ENCODE data around the gene CFAP210. TPM values are rescaled to one million over a fixed set of nuclear protein-coding genes. Genes with fewer than 3 reads are reported as not detected.

Gene CFAP210
- total and polyA plus RNA-seq, 2 experiments from 2014 or later, result 0.30 TPM; not detected in 1

- Histone ChIP-seq H3K4me2 (peak overlapping the region; percentile 74), H2AFZ (no peak overlapping the region), H3K9me3 (ENCODE audit: low read depth) (no peaks in the 10 kb centered on the region), H3K27me3 (no peaks in the 10 kb centered on the region), H3K79me2 (no peaks in the 10 kb centered on the region), H3K36me3 (replicated peaks; ENCODE audit: insufficient read depth, low read depth) (no peaks in the 10 kb centered on the region), H3K27ac (peak overlapping the region; percentile 8), H3K4me3 (no peak overlapping the region), H3K4me1 (ENCODE audit: insufficient read depth) (peaks cover 29% of the 10 kb centered on the region), H4K20me1 (ENCODE audit: insufficient read depth, poor library complexity, severe bottlenecking) (no peaks in the 10 kb centered on the region), H3K9me2 (replicated peaks; ENCODE audit: insufficient read depth) (no peaks in the 10 kb centered on the region)
- WGBS (ENCODE audit: low lambda C conversion rate, missing lambda C conversion rate), result 31% methylated on average over 17 of the region's 17 CpGs
- TF ChIP-seq, protein P1, sequence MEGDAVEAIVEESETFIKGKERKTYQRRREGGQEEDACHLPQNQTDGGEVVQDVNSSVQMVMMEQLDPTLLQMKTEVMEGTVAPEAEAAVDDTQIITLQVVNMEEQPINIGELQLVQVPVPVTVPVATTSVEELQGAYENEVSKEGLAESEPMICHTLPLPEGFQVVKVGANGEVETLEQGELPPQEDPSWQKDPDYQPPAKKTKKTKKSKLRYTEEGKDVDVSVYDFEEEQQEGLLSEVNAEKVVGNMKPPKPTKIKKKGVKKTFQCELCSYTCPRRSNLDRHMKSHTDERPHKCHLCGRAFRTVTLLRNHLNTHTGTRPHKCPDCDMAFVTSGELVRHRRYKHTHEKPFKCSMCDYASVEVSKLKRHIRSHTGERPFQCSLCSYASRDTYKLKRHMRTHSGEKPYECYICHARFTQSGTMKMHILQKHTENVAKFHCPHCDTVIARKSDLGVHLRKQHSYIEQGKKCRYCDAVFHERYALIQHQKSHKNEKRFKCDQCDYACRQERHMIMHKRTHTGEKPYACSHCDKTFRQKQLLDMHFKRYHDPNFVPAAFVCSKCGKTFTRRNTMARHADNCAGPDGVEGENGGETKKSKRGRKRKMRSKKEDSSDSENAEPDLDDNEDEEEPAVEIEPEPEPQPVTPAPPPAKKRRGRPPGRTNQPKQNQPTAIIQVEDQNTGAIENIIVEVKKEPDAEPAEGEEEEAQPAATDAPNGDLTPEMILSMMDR (IDR thresholded peaks at IDR 0.05; ENCODE audit: poor library complexity), result no peak
- no peak for TF ChIP-seq EZH2 (IDR thresholded peaks at IDR 0.05; ENCODE audit: borderline replicate concordance)
- no peak for TF ChIP-seq EZH2phosphoT487 (IDR thresholded peaks at IDR 0.05; ENCODE audit: low read depth, severe bottlenecking, unreplicated experiment)
- peak; percentile 39 for DNase-seq (ENCODE audit: low spot score)
Observed at GRCh38 chr2:169715379-169716237, 21.4 kb upstream of the CFAP210 start.

DNA sequence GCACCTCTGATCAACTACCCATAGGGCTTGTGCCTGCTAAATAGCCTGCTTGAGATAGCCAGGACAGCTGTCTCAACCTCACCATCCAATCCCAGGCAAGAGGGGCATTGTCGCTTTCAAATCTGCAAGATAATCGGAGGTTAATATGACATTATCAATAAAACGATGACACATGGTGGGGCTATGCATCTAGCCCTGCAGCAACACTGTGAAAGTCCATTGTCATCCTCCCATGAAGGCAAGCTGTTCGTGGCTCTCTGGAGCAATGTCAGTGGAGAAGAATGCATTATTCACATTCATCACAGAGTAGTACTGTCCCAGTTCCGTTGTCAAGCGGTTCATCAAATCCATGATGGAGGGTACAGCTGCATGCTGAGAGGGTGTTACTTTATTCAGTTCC lies 20.5 kb upstream of the CFAP210 start:
- WGBS (ENCODE audit: low lambda C conversion rate, missing lambda C conversion rate), result 93% methylated on average over 6 of the region's 6 CpGs
- Histone ChIP-seq H3K79me2 (no peaks in the 10 kb centered on the region), H3K36me3 (replicated peaks; ENCODE audit: insufficient read depth, low read depth) (no peaks in the 10 kb centered on the region), H3K4me2 (peak overlapping the region; percentile 74), H4K20me1 (ENCODE audit: insufficient read depth, poor library complexity, severe bottlenecking) (no peaks in the 10 kb centered on the region), H3K27ac (no peak overlapping the region), H2AFZ (no peak overlapping the region), H3K4me3 (no peak overlapping the region), H3K4me1 (ENCODE audit: insufficient read depth) (peaks cover 29% of the 10 kb centered on the region), H3K27me3 (no peaks in the 10 kb centered on the region), H3K9me3 (ENCODE audit: low read depth) (no peaks in the 10 kb centered on the region), H3K9me2 (replicated peaks; ENCODE audit: insufficient read depth) (no peaks in the 10 kb centered on the region)
- TF ChIP-seq EZH2phosphoT487 (IDR thresholded peaks at IDR 0.05; ENCODE audit: low read depth, severe bottlenecking, unreplicated experiment) (no peak), EZH2 (IDR thresholded peaks at IDR 0.05; ENCODE audit: borderline replicate concordance) (no peak)
- TF ChIP-seq, protein P1 (IDR thresholded peaks at IDR 0.05; ENCODE audit: poor library complexity), result no peak
- DNase-seq (ENCODE audit: low spot score), result no peak

- no peaks in the 10 kb centered on the region for H3K27me3 ChIP-seq
- no peaks in the 10 kb centered on the region for H3K9me3 ChIP-seq (ENCODE audit: low read depth)
- no peak for DNase-seq (ENCODE audit: low spot score)
- H3K79me2 ChIP-seq, result no peaks in the 10 kb centered on the region
- peaks cover 29% of the 10 kb centered on the region for H3K4me1 ChIP-seq (ENCODE audit: insufficient read depth)
- WGBS (ENCODE audit: low lambda C conversion rate, missing lambda C conversion rate), result 100% methylated on average over 3 of the region's 3 CpGs
- no peak overlapping the region for H3K4me3 ChIP-seq
- no peaks in the 10 kb centered on the region for H4K20me1 ChIP-seq (ENCODE audit: insufficient read depth, poor library complexity, severe bottlenecking)
- no peak overlapping the region for H3K27ac ChIP-seq
- H2AFZ ChIP-seq, result no peak overlapping the region
- no peaks in the 10 kb centered on the region for H3K36me3 ChIP-seq (replicated peaks; ENCODE audit: insufficient read depth, low read depth)
- no peaks in the 10 kb centered on the region for H3K9me2 ChIP-seq (replicated peaks; ENCODE audit: insufficient read depth)
- TF ChIP-seq, protein P1 (IDR thresholded peaks at IDR 0.05; ENCODE audit: poor library complexity), result no peak
- no peak for TF ChIP-seq EZH2phosphoT487 (IDR thresholded peaks at IDR 0.05; ENCODE audit: low read depth, severe bottlenecking, unreplicated experiment)
- TF ChIP-seq EZH2 (IDR thresholded peaks at IDR 0.05; ENCODE audit: borderline replicate concordance), result no peak
- no peak overlapping the region for H3K4me2 ChIP-seq
Observed at GRCh38 chr2:169713331-169713730, 19.1 kb upstream of the CFAP210 start.
